ENCODE data around the gene PTPRD.

PTPRD gene

DNA sequence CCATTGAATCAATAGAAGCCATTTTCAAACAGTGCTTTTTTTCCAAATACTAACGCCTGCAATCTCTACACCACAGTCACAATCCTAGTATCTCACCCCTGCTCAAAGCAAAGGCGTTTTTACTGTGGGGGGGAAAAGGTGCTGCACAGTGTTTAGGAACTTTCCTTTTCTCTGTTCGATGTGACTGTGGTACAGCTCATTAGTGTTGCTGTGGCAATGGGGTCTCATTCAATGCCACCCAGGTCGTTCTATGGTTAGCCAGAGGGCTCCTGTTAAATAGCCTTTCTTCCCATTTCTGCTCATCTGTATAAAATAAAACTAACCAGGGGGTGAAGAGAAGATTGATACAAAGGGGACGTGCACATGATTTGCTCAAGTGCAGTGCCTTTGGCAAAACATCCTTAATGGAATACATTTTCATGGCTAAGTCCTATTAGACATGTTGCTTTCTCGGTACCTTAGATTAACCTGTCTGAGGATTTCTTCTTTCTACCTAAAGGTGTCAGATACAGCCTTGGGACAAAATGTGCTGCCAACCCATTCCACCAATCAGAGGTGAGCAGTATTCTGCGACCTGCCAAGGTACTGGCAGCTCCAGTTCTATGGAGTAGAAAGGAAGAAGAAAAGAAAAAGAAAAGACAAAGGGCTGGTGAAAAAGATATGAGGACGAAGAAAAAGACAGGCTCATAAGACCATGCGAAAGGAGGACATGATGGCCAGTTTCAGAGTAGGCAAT lies 2161.8 kb downstream of the PTPRD start:
- no peak for DNase-seq

DNA sequence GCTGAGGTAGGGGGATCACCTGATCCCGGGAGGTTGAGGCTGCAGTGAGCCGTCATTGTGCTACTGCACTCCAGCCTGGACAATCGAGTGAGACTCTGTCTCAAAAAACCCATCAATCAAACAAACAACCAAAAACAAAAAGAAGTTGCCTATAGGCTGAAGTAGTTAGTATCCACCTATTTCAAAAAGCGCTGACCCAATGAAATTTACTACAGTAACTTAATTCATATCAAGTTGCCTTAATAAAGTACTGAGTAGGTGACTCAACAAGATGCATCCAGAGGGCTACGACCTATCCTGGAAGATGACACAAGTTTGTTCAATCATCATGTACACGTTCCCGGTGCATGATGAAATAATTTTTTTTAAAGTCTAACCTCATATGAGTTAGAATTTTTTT lies 2164.6 kb downstream of the PTPRD start:
- DNase-seq = no peak

DNA sequence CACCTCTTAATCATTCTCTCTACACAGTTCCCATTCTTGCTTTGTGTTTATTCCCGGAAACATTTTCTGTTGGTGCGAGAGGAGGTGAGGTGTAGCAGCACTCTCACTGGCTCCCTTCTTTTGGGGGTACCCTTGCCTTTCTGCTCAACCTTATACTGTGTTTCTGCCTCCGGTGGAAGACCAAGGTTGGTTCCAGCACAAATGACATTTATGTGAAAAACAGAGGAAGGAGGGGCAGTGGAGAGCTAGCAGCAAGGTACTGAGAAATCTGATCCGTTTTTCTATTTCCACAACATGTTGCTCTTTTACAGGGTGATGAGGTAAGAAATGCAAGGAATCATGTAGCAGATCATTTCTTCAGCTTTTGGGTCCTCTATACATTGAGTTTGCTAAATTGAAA lies 2165.2 kb downstream of the PTPRD start:
- no peak for DNase-seq

DNA sequence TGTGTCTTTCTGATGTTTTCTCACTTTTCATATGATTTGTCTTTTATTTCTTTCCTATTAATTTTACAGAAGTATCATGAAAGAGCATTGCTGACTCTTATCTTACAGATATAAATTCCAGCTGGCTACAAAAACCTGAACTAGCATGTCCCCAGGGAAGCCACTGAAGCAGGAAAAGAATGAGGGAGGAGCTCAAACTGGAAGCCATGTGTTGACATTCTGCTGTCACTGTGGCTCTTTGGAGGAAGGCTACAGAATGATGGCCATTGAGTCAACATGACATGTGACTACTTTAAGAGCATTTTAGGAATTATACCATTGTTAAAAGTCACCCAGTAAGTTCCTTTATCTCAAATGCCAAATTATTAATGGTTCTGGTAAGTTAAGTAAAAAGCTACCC lies 2174.9 kb downstream of the PTPRD start:
- no peak for DNase-seq

DNA sequence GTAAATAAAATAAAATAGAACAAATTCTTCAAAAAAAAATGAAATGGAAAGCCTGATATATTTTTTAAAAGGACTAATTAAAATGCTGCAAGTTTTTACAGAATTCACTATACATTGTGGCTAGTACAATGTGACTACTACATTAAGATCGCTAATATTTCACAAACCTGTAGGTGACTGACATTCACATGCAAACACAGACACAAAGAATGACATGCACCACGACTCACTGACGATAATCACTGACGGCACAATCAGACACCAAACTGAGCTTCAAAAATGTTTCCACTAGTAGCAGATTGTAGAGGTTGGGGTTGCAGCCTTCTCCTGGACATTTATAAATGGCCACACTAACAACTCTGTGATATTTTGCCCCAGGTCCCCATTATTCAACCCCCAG lies 2175.5 kb downstream of the PTPRD start:
- DNase-seq = no peak

DNA sequence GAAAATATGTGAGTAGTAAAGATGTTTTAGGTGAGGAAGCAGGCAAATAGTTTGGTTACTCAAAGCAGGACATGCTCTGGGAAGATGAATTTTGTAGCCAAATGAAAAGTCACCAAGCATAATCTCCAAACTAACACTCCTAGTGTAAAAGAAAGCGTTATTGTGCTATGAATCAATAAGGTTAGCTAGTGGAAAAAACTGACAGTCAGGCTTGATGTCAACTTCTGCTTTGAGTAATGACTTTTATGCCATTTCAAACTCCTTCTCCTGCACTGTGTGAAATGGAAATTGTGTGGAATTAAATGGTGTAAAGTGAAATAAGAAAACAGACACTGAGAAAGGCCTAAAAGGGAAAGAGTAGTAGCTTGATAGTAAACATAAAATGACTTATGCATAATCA lies 2176.0 kb downstream of the PTPRD start:
- no peak for DNase-seq

DNA sequence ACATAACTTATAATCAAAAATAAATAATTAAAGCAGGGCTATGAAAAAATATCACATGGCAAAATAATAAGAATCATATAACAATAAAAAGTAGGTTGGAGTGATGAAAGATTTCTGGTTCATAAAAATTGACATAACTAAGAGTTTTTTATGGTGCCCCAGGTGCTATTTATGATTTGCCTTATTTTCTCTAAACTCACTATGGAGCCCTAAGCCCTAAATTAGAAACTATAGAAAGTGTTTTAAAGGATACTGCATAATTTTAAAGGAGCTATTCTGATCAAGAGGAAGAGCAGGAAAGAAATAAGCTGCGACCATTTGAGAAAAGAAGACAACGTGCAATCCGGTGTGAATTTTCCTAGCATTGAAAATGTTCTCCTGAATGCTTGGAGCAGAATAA lies 2178.2 kb downstream of the PTPRD start:
- DNase-seq = no peak

DNA sequence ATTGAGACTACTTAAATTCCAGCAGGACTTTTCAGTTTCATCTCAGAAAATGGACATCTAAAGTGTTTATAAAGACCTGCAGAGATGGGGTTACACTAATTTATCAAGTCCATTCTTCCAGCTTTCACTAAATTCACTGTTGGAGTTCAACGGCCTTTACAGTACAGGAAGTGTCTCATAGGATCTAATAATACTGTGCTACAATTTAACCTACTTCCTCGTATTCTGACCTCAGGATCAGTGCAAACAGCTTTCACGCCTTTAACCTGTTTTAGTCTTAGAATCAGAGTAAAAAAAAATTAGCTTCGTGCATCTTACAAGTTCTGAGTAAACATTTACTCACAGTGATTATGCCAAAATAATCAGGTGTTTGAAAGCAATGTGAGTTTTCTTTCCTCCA lies 2180.6 kb downstream of the PTPRD start:
- DNase-seq = no peak

DNA sequence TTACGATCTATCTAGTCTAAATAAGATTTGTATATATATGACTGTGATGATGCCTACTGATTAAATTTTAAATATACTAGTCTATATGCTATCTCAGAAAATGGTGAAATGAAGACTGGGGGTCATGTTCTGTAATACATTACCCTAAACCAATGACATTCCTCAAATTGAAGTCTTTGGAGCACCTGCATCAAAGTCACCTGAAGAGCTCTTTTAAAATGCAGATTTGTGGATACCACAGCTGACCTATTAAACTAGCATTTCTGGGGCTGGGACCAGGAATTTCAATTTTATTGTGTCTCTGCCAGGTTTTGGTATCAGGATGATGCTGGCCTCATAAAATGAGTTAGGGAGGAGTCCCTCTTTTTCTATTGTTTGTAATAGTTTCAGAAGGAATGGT lies 2181.3 kb downstream of the PTPRD start:
- DNase-seq = no peak

DNA sequence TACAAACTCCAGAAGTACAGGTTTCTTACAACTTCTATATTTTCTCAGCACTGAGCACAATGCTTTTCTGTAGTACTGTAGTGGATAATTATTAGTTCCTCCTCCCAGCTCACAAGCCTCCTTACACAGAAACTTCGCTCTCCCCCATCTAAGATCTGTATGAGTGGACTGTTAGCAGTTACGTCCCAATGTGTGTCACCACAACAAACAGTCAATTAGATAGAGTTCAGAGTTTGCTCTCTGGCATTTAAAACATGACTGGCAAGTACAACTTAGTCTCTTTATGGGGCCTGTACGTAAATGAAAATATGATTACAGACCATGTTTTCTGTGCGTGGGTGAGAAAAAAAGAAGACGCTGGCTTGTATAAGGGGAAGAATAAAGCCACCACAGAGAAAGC lies 2181.9 kb downstream of the PTPRD start:
- no peak for DNase-seq

DNA sequence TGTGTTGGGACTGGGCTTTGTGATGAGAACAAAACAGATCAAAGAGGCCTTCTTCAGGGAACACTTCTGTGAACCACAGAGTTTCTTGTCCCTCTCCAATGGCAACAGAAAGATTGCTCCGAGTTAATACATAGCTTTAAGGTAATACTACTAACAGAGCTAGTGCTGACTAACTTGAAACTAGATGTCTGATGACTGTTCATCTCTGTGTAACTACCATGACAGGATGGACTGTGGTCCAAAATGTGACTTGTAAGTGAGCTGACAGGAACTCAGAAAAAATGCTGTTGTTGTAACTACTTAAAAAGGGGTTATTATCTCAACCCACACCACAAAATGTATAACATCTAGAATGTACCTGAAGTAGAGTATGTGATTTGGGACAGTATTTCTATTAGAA lies 2183.0 kb downstream of the PTPRD start:
- no peak for DNase-seq

DNA sequence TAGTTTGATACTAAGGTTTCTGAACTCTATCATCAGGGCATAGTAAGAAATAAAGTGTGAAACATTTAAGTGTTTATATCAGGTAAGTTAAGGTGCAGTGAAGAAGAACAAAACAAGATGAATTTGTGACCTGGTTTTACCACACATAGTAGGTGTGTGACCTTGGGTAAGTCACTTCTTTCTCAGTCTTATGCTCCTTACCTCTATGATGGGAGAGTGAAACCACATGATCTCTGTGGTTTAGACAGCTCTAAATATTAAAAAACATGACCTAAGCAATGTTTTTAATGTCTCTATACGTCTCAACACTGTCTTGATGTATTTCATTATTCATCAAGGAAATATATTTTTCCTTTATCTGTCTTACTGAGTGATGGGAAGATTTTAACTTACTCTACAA lies 2183.6 kb downstream of the PTPRD start:
- no peak for DNase-seq

DNA sequence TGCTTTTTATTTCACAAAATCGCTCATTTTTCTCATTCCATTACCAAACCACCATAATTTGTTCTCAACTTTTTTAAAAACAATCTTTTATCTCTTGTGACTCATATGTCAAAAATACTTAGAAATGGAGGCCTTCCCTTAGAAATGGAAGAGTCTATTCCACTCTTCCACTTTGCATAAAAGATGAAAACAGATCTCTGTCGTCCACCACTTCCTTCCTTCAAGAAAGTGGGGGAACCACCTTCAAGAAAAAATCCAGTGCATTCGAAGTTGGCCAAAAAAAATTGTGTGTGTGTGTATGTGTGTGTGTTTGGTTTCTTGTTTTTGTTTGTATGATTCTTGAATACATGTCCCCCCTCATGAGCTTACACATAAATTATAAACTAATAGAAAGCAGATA lies 2184.4 kb downstream of the PTPRD start:
- no peak for DNase-seq

DNA sequence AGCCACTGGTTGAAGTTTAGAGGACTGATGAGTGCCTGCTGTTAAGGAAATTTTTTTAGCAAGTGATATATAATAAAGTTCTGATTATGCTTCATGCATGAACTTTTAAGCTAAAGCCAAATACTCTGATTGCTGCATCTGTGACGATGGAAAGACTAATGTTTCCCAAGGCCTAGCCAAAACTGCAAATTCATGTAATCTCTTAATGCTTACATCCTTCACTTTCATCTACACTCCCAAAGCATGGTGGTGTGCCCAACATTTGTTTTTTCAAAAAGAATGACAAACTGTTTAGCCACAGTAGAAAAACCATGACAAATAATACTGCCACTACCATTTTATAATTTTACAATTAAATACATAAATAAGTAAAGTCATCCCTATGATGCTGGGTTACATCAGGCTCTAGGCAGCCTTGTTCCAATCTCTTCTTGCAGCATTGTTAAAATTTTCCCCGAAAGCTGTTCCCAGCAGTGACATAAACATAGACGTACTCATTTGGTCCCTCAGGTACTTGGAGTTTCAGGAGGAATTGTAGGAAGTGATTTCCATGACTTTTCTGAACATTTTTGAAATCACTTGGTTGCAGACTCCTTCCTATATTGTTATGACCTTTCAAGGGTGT lies 2187.9 kb downstream of the PTPRD start:
- DNase-seq = no peak

DNA sequence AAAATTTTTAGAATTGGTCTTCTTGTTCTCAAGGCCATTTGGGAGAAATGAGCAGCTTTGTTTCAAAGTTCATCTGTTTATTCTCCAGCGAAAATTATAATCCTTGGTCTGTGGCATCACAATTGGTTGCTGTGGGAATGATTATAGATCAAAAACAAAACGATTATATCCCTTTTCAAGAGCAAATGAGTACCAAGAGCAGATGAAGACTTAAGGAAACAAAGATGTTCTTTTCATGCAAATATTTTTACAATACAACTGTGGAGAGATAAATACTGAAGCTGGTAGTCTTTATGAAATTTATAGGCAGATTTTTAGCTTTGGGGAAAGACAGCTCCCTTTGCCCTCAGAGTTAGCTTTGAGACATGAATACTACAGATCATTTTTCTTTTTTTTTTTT lies 2192.4 kb downstream of the PTPRD start:
- DNase-seq = no peak

DNA sequence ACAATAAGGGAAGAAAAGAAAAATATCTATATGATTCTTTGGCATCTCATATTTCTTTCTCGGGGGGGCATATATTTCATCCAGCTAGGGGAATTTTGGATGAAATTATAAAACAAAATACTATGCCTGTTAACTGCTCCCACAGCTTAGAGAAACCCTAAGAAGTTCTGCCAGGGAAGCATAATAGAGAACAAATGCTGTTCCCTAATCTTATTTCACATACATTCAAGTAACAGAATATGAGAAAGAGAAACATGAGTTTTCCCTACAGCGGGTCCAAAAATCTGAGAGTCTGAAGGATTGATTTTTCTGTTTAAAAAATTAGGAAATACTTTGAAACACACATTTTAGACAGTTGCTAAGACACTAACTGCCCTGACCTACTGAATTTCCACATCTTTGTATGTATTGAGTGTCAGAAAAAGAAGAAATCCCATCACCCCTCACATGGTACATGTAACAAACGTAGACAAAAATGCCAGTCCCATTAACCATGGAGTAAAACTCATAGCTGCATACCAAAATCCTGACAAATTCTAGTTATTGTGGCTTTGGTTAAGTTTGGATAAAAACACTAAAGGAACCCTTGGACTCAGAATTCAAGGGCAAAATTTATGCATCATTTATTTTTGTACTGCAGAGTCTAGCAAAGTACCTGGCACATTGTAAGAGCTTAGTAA lies 2193.1 kb downstream of the PTPRD start:
- DNase-seq = no peak

DNA sequence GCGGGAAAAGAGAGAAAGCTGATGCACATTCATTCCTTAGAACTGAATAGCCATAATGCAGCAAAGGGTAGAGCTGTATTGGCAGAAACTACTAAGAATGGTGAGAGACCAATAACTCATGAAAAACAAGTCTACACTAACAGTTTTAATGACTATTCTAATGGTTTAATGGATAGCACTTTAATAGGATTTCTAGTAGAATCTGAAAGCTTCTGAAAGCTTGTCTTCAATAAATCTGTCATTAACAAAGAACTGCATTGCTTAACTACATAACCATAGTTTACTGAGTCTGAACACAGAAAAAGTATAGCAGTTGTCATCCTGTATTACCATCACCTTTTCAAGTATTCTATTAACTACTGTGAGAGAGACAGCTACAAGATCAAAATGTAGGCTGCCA lies 2195.5 kb downstream of the PTPRD start:
- DNase-seq = no peak

DNA sequence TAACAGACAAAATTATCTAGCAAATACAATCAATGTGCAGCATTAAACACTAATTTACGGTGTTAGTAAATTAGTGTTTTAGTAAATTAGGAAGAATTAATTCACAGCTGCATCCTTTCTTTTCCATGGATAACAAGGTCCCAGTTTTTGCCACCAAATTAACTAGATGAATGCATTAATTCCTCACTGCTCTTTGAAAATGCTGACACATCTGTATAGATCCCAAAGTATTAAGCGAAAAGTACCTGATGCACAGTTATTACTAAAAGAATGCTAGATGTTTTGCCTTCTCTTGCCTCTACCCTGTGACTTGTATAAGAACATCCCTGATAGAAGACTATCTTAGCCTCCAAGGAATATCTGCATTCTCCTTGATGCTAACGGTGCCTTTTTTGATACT lies 2200.5 kb downstream of the PTPRD start:
- no peak for DNase-seq

DNA sequence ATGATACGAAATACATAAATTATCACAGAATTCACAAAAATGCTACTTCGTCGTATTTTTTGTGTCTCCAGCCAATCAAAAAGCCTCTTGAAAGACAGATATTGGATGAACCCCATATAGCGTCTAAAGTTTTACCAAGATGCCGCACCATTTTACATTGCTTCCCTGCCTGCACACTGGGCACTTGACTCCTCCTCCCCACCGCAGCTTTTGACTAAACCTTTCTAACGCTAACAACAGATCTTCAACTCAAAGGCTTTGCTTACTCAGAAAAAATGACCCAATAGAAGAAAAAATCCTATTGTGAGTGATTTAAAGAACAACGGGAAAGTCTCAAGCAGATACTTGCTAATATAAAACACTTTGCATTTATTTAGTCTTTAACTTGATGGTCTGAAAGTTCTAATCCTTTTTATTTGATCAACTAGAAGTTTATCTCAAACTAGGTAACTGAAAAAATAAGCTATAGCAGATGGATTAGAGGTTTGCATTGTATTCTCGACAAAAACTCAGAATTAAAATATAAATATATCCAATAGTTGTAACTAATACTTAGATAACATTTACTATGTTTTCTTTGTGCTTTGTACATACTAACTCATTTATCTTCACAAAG lies 2204.1 kb downstream of the PTPRD start:
- no peak for DNase-seq

DNA sequence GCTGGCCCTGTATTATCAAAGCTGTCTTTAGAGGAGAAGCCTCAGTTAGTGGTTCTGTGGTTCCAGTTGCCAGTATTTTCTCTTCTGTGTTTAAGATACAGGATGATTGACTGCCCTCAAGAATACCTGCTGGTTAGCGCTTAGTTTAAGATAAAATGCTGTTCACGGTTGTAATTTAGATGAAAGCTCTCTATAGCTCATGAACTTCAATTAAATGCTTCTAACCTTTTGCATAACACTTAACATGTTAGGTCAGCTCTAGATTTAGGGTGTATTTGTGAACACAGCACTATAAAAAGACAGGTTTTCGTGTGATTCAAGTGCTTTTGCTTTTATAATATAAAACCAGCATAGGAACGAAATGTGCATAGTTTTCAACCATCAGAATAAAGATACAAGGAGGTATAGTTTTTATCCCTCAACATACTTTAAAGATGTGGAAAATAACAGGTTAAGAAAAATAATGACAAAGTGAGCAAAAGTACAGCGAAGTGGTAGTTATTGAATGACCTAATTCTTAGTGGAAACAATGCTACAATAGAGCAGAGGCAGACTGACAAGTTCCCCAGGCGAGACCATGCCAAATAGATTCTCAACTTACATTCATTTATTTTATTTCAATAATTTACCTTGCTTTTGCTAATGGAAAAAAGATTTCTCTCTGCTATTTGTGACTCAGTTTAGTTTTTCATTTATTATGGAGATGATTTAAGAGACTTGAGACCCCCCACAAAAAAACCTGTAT lies 2210.7 kb downstream of the PTPRD start:
- DNase-seq = no peak

DNA sequence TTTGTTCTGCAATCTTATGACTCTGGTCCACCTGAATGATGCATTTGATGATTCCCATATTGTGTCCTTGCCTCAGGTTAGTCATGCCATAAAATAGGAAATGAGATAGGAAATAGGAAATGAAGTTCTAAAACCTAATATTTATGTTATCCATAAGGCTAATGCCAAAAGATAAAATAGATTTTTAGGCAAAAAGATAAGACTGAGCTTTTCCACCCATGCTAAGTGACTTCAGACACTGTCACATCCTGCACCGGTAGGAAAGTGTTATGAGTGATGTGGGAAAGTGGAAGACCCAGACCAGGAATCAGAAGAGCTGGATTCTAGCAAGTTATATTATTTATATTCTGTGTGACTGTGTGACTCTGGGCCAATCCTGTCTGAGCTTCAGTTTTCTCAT lies 2212.4 kb downstream of the PTPRD start:
- DNase-seq = no peak

DNA sequence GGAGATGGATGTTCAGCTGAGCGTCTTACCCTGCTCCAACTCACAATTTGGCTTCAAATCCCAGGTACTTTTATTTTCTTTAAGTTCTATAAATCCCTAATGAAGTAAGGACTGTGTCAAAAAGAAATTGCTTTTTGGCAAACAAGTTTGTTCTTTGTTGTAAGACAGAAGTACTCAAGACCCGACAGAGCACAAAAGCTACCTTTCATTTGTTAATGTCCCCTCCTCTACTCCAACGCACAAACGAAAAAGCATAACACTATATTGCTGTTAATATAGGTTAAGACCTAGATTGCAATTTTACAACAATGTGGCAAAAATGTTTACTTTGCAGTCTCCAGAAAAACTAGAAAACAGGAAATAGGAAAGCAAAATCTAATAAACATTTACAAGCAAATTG lies 2217.8 kb downstream of the PTPRD start:
- DNase-seq = no peak

DNA sequence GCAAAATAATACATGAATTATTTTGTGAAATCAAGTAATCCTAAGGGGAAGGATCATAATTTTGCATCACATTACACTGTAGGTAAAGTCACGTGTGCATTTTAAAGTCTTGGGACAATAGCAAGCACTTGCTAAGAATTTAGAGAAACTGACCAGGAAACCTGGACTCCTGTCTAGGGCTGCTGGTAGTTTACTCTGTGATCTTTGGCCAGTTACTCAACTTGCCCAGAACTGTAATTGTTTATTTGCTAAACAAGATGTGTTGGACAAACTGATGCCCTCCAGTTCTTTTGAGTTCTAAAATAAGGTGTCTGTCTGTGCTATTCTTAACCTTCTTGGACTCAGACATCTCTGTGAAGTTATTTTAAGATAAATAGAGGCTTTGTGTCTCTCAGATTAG lies 2218.5 kb downstream of the PTPRD start:
- no peak for DNase-seq

Data from effector CD8-positive, alpha-beta T cell (primary cell).